Jurkat, Clone E6-1 (cell line): Measurements from ENCODE around the gene DDX10.

ENCODE experiments used
- DNase-seq: peaks from one replicate; pipeline ENCODE4 v3.0.0-alpha.2; 2011; ENCODE audit warnings: low read depth, low spot score
- H3K4me3 ChIP-seq: 2 replicates; pipeline ENCODE4 v1.5.1; 2011; ENCODE audit warnings: mild to moderate bottlenecking, low read length, control low read depth, moderate library complexity

DDX10 gene

GRCh38 chr11:108882211-108882831 is 217.5 kb downstream of the DDX10 start:
- H3K4me3 ChIP-seq: no peak overlapping the region
- no peak for DNase-seq

GRCh38 chr11:108886005-108886659 is 221.3 kb downstream of the DDX10 start:
- no peak overlapping the region for H3K4me3 ChIP-seq
- DNase-seq: no peak

- no peak for DNase-seq
- no peak overlapping the region for H3K4me3 ChIP-seq
Measured at GRCh38 chr11:108886660-108887009, 221.8 kb downstream of the DDX10 start.

DNA sequence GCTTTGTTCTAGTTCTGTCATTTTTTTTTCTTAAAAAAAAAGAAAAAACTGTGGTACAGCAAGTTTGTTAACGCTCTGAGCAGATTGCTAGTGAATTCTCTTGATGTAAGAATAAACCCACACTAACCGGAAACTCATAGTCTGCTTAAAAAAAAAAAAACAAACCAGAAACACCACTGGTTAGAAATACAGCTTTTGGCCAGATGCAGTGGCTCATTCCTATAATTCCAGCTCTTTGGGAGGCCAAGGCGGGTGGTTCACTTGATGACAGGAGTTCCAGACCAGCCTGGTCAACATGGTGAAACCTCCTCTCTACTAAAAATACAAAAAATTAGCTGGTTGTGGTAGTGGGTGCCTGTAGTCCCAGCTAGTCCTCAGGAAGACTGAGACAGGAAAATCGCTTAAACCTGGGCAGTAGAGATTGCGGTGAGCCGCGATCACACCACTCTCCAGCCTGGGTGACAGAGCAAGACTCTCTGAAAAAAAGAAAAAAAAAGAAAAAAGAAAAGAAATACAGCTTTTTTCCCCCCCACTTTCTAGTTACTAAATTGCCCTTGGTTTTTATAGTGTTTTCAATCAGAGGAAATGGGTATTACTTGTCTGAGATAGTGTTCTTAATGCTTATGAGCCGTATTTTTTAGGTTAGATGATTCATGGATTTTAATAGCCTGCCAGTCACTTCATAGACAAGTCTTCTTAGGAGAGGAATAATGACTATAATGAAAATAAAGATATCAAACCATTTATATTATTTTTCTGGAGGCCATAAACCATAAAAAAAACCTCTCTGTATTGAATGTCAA is 222.8 kb downstream of the DDX10 start:
- peak overlapping the region; percentile 21 for H3K4me3 ChIP-seq
- DNase-seq: peak; percentile 84

- H3K4me3 ChIP-seq: no peak overlapping the region
- DNase-seq: no peak
Measured at GRCh38 chr11:108890482-108891105, 225.7 kb downstream of the DDX10 start.

GRCh38 chr11:108891143-108891542 is 226.3 kb downstream of the DDX10 start:
- no peak overlapping the region for H3K4me3 ChIP-seq
- DNase-seq: no peak

GRCh38 chr11:108891909-108892511 is 227.1 kb downstream of the DDX10 start:
- no peak for DNase-seq
- no peak overlapping the region for H3K4me3 ChIP-seq

DNA sequence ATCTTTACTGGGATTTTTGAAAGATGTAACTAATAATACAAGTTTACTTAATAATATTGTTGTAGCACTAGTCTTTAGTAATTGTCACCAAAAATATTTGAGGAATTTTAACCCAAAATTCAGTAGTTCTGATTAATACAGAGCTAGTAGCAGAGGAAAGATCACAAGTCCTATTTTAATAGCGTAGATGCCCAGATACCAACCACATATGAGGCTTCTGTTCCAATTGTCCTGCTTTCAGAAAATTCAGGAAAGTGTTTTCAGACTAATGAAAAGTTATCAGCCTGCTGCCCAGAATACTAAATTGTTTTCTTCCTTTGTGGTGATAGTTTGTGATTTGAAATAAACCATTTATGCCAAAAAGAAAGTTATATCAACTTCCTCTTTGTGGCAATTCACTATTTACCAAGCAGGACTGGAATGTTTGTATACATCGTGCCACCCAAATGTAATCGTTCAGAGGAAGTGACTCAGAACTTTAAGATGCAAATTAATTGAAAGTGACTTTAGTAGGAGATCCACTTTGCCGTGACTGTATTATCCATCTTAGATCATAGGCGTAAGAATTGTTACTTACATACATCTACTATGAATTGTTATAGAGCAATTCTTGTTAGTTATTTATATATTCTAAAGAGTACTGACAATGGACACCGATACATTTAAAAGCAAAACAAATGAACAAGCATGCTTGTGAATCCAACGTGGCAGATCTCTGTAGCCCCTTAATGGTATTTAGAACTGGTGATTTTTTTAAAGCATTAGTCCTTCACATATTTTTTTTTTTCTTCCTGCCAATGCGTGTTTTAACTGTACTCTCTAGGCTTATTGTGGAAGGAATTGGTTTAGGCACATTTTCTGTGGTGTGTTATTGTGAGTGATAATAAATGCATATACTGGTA is 231.0 kb downstream of the DDX10 start:
- DNase-seq: no peak
- no peak overlapping the region for H3K4me3 ChIP-seq

DNA sequence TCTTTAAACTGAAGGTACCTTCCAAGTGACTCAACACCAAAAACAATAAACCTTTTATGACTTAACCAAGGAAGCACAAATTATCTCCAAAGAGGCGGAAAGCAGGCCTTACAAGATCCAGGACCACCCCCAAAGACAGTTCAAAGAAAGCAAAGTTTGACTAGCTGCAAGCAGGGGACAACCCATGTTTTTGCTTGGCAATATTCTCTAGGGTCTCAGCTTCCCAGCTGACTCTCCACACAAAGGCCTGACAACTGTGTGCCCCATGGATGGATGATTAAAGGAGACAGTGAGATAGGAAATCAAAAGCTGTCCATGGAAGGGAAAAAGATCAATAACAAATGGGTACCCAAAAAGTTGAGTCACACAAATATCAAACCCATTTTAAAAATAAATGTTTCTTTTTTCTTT is 232.2 kb downstream of the DDX10 start:
- DNase-seq: no peak
- no peak overlapping the region for H3K4me3 ChIP-seq

GRCh38 chr11:108897916-108898315 is 233.0 kb downstream of the DDX10 start:
- no peak for DNase-seq

DNA sequence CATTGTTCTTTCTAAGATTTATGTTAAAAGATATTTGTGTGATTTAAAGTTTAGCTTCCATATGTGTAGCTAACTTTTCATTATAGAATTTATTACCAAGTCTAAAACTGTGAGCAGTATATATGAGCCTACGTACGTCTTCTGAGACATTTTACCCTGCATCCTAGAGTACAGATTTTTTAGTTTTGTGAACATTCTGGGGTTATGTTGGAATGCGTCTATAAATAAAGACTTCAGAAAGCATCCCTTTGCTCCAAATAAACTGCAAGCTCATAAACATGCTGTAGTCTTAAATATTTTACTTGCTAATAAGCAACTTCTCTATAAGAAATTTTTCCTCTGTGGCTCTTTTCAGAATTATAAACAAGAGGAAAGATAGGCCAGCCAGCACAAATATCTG is 236.5 kb downstream of the DDX10 start:
- DNase-seq: no peak
- H3K4me3 ChIP-seq: no peak overlapping the region

More at GRCh38 chr11:108897916-108898315, 233.0 kb downstream of the DDX10 start:
- no peak overlapping the region for H3K4me3 ChIP-seq

DNA sequence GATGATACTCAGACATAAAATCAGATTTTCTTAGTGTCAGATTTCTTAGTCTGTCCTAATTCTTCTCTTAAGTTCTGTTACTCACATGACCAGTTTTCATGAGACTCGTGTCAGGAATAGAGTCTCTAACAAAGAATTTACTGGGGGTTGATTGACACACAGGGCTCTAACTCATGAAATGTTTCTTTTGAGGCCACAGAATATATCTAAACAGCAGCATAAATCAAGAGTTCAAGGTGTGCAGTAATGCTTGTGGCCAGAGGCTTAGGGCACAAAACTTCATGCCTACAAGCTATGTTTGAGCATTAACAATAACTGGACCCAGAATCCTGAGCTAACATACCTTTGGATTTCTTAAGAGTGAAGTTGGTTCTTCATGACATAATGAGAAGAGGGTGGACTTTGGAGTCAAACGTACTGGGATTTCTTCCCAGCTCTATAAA is 237.2 kb downstream of the DDX10 start:
- no peak for DNase-seq
- no peak overlapping the region for H3K4me3 ChIP-seq

DNA sequence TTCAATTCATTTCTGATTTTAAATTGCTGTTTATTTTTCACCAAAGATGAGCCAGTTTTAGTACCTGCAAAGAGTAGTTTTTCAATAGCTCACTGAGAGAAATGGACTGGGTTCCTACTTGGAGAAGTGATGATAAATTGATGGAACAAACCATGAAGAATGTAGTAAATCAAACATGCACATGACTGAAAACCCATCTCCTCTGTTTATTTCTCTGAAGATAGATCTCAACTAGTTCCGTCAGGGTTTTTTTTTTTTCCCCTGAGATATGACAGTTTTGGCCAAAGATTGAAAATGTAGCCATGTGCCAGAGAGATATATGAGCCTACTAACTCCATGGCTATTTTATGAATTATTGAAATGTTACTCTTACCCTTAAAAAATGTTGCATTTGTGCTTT is 239.6 kb downstream of the DDX10 start:
- no peak overlapping the region for H3K4me3 ChIP-seq
- no peak for DNase-seq

DNA sequence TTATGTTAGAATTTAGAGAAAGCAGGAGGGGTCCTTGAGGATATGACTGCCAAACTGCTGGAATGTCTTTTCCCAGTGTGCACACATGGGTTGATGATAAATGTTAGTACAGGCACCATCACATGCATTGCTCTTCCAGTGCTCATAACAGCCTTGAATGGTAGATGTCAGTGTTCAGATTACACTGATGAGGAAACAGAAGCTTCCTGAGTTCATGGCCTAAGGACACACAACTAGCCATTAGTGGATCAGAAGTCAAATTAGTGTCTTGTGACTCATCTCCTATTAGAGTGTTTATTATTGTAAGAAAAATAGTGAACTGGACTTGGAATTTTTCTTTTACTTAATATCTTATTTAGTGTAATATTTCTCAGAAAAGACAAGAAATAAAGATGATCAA is 241.5 kb downstream of the DDX10 start:
- no peak for DNase-seq
- no peak overlapping the region for H3K4me3 ChIP-seq

- H3K4me3 ChIP-seq: no peak overlapping the region
- DNase-seq: no peak
Measured at GRCh38 chr11:108906826-108907225, 242.0 kb downstream of the DDX10 start.

DNA sequence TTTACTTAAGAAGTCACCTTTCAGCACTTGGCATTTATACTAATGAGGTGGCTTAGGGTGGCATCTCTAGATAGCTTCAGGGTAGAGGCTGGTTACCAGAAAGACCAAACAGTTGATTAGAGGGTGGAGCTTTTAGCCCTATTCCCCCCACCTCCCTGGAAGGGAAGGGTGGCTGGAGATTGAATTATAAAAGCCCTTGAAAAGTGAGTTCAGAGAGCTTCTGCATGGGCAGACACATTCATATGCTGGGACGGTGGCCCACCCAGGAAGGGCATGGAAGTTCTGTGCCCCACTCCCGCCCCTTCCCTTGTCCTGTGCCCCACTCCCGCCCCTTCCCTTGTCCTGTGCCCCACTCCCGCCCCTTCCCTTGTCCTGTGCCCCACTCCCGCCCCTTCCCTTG is 244.2 kb downstream of the DDX10 start:
- H3K4me3 ChIP-seq: no peak overlapping the region
- no peak for DNase-seq

DNA sequence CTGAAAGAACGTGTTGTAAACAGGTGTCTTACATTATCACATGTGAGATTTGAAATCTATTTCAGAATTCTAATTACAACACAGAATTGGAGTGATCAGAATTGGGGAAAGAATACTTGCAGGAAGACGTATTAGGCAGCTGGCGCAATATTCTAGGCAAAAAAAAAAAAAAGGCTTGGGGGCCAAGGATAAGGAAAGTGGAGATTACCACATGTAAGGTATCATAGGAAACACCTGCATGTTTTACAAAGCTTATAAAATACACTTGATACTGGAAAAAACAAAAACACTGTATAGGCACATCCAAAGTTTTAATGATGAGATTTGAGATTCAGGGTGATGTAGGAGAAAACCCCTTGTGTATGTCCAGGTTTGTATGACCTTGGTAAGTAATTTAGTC is 245.1 kb downstream of the DDX10 start:
- peak; percentile 69 for DNase-seq
- no peak overlapping the region for H3K4me3 ChIP-seq

DNA sequence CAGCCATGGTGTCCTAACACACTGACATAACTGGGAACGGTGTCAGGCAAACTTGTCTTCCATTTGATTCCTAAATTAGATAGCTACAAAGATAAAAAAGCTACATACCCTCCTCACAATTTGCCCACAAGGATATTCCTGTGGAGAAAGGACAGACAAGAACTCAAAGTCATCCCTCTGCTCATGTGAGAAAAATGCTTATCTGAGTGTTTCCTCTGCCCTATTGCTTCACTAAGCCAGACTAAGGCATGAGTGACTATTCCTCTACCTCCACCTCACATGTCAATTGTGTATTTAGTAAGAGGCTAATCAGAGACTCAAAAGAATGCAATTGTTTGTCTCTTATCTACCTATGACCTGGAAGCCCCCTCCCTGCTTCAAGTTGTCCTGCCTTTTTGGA is 247.7 kb downstream of the DDX10 start:
- no peak for DNase-seq
- no peak overlapping the region for H3K4me3 ChIP-seq

DNA sequence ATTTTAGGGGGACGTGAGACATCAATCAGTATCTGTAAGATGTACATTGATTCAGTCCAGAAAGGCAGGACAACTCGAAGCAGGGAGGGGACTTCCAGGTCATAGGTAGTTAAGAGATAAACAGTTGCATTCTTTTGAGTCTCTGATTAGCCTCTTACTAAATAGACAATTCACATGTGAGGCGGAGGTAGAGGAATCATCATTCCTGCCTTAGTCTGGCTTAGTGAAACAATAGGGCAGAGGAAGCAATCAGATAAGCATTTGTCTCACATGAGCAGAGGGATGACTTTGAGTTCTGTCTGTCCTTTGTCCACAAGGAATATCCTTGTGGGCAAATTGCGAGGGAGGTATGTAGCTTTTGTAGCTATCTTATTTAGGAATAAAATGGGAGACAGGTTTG is 248.3 kb downstream of the DDX10 start:
- no peak for DNase-seq
- H3K4me3 ChIP-seq: no peak overlapping the region
